ENCODE results near the gene ZNF718.

DNA sequence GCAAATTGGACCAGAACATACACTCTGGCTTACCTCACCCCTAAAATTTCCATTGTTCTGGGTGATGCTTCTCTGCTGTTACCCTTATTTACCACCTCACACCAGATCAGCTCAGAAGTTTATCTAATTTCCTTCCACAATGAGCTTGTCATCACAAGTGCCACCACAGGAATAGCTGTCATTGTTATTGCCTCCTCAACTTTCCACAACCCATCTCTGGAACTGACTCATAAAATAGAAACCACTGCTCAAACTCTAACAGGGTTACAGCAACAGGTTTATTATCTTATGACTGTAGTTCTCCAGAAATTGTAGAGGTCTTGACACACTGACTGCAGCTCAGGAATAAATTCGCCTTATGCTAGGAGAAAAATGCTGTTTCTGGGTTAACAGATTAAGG, 52.7 kb downstream of the ZNF718 start:
- TF ChIP-seq, protein P1, sequence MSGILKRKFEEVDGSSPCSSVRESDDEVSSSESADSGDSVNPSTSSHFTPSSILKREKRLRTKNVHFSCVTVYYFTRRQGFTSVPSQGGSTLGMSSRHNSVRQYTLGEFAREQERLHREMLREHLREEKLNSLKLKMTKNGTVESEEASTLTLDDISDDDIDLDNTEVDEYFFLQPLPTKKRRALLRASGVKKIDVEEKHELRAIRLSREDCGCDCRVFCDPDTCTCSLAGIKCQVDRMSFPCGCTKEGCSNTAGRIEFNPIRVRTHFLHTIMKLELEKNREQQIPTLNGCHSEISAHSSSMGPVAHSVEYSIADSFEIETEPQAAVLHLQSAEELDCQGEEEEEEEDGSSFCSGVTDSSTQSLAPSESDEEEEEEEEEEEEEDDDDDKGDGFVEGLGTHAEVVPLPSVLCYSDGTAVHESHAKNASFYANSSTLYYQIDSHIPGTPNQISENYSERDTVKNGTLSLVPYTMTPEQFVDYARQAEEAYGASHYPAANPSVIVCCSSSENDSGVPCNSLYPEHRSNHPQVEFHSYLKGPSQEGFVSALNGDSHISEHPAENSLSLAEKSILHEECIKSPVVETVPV (CRISPR knock-in tag; IDR thresholded peaks at IDR 0.05): no peak
- no peak for TF ChIP-seq BACH2 (CRISPR knock-in tag; IDR thresholded peaks at IDR 0.05; ENCODE audit: borderline replicate concordance)
- no peak for TF ChIP-seq ISL1 (CRISPR knock-in tag; IDR thresholded peaks at IDR 0.05)
- no peak for TF ChIP-seq ESRRG (CRISPR knock-in tag; IDR thresholded peaks at IDR 0.05)
- TF ChIP-seq ZNF565 (CRISPR knock-in tag; conservative IDR thresholded peaks at IDR 0.05; ENCODE audit: low read depth): no peak
- TF ChIP-seq, protein P2, sequence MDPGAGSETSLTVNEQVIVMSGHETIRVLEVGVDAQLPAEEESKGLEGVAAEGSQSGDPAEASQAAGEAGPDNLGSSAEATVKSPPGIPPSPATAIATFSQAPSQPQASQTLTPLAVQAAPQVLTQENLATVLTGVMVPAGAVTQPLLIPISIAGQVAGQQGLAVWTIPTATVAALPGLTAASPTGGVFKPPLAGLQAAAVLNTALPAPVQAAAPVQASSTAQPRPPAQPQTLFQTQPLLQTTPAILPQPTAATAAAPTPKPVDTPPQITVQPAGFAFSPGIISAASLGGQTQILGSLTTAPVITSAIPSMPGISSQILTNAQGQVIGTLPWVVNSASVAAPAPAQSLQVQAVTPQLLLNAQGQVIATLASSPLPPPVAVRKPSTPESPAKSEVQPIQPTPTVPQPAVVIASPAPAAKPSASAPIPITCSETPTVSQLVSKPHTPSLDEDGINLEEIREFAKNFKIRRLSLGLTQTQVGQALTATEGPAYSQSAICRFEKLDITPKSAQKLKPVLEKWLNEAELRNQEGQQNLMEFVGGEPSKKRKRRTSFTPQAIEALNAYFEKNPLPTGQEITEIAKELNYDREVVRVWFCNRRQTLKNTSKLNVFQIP (CRISPR knock-in tag; IDR thresholded peaks at IDR 0.05; ENCODE audit: borderline replicate concordance, low read depth): no peak
- no peak for TF ChIP-seq ZFP30 (CRISPR knock-in tag; IDR thresholded peaks at IDR 0.05)
- TF ChIP-seq GLIS3 (CRISPR knock-in tag; IDR thresholded peaks at IDR 0.05): no peak
- TF ChIP-seq, protein P3, sequence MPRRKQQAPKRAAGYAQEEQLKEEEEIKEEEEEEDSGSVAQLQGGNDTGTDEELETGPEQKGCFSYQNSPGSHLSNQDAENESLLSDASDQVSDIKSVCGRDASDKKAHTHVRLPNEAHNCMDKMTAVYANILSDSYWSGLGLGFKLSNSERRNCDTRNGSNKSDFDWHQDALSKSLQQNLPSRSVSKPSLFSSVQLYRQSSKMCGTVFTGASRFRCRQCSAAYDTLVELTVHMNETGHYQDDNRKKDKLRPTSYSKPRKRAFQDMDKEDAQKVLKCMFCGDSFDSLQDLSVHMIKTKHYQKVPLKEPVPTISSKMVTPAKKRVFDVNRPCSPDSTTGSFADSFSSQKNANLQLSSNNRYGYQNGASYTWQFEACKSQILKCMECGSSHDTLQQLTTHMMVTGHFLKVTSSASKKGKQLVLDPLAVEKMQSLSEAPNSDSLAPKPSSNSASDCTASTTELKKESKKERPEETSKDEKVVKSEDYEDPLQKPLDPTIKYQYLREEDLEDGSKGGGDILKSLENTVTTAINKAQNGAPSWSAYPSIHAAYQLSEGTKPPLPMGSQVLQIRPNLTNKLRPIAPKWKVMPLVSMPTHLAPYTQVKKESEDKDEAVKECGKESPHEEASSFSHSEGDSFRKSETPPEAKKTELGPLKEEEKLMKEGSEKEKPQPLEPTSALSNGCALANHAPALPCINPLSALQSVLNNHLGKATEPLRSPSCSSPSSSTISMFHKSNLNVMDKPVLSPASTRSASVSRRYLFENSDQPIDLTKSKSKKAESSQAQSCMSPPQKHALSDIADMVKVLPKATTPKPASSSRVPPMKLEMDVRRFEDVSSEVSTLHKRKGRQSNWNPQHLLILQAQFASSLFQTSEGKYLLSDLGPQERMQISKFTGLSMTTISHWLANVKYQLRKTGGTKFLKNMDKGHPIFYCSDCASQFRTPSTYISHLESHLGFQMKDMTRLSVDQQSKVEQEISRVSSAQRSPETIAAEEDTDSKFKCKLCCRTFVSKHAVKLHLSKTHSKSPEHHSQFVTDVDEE (CRISPR knock-in tag; IDR thresholded peaks at IDR 0.05): no peak

Measured in SK-N-SH treated with all-trans-retinoic acid at 6 μM for 48 hours (cell line).